Sigmoid colon (tissue), 7 donors: ENCODE measurements around the gene MYOF. TPM values are rescaled to one million over a fixed set of nuclear protein-coding genes. Genes with fewer than 3 reads are reported as not detected.

Experiments
- DNase-seq: peaks from one replicate; pipeline ENCODE4 v3.0.0-alpha.2; 2019
- H3K27ac ChIP-seq, 4 donors: fragments of 200-600 bp; sonication (generic); one replicate each; pipeline ENCODE4 v1.5.1; 2016 to 2019; ENCODE audit warnings: mild to moderate bottlenecking in 1 of 4
- H3K27me3 ChIP-seq, 3 donors: fragments of 200-600 bp; sonication (generic); one replicate each; pipeline ENCODE4 v1.5.1; 2019; ENCODE audit warnings: mild to moderate bottlenecking in 1 of 3
- H3K36me3 ChIP-seq, 4 donors: fragments of 200-600 bp; sonication (generic); one replicate each; pipeline ENCODE4 v1.5.1; 2016 to 2019
- H3K4me1 ChIP-seq, 4 donors: fragments of 200-600 bp; sonication (generic); one replicate each; pipeline ENCODE4 v1.5.1; 2017 to 2019
- H3K4me3 ChIP-seq, 4 donors: fragments of 200-600 bp; sonication (generic); one replicate each; pipeline ENCODE4 v1.5.1; 2017 to 2019; ENCODE audit warnings: mild to moderate bottlenecking in 2 of 4, moderate library complexity in 1 of 4
- H3K9me3 ChIP-seq, 4 donors: fragments of 200-600 bp in 3 of 4; sonication (generic) in 3 of 4; one replicate each; pipeline versions ENCODE4 v1.5.1 to v1.6.1; 2013 to 2019
- EP300 ChIP-seq, 4 donors: sonication (generic); formaldehyde crosslinking; IDR thresholded peaks; one replicate each; pipeline ENCODE4 v1.6.1; 2017; ENCODE audit warnings: antibody characterized with exemption in 4 of 4
- POLR2A ChIP-seq, 2 donors: fragments of 450-650 bp; IDR thresholded peaks; one replicate each; pipeline ENCODE4 v1.6.1; 2016; ENCODE audit warnings: antibody characterized with exemption in 2 of 2, mild to moderate bottlenecking in 2 of 2, moderate library complexity in 2 of 2
- POLR2AphosphoS5 ChIP-seq, 4 donors: sonication (generic); formaldehyde crosslinking; IDR thresholded peaks; one replicate each; pipeline ENCODE4 v1.6.1; 2017; ENCODE audit warnings: antibody characterized with exemption in 4 of 4
- WGBS, 2 donors: extraction: QIAGEN DNeasy Blood & Tissue Kit; methylation state at CpG; one replicate each; pipeline ENCODE4 v1.1.7; 2013; 5-methylcytosine and 5-hydroxymethylcytosine counted together
- intact Hi-C: fragments of 100-400 bp; cut with DNase I; formaldehyde crosslinking; loops from one replicate; pipeline ENCODE4 v1.15.1; 2023
- polyA plus RNA-seq, 3 donors: library from polyadenylated mRNA; stranded (reverse); fragments of 200-250 nt; gene quantifications; one replicate each; pipeline ENCODE4 v1.2.3, GENCODE V29; 2013
- total RNA-seq, 4 donors: library from RNA; depleted of rRNA; stranded (reverse); fragments of >200 nt; gene quantifications; one replicate each; pipeline ENCODE4 v1.1.0, GENCODE V29; 2016
- TF ChIP-seq, protein P1 (sequence below), 4 experiments: fragments of 450-650 bp in 3 of 4; fragments of 200-600 bp in 1 of 4; IDR thresholded peaks; one replicate each; pipeline ENCODE4 v1.5.1; 2016 to 2019; ENCODE audit warnings: antibody characterized with exemption in 4 of 4, mild to moderate bottlenecking in 3 of 4, moderate library complexity in 2 of 4
- donor health status: healthy with polysubstance abuse.
- donor health status: Bipolar disorder and iron deficiency.
- donor health status: healthy.

The MYOF gene
- total and polyA plus RNA-seq, 7 donors = 12.6 to 83.4 (median 36.3) TPM

DNA sequence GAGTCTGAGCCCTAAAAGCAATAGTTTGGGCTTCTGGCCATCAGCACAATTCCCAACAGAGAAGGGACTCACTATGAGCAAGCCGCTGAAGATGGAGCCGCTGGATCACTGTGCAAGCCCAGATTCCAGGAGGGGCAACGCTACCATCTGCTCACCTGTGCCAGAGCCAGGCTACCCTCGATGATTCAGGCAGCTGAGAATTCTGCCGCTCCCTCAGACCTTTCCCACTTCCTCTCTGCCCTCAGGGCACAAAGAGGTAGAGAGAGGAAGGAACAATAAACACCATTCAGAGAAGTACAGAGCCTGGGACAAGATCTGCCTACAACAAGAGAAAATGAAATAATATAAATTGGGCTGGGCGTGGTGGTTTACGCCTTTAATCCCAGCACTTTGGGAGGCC, 98.1 kb downstream of the MYOF start:
- no peaks in the 10 kb centered on the region for H3K9me3 ChIP-seq
- H3K4me1 ChIP-seq = peaks cover 0 to 47% (median 26%) of the 10 kb centered on the region in 4 donors
- intact Hi-C loops = no loop called here
- peaks cover 10 to 69% (median 41%) of the 10 kb centered on the region in 4 donors for H3K36me3 ChIP-seq
- peak overlapping the region; percentile 60 to 81 (median 69) for H3K27ac ChIP-seq
- WGBS, 2 donors = 74 to 76% methylated on average over 7 of the region's 7 CpGs
- no peak for TF ChIP-seq POLR2AphosphoS5 (IDR thresholded peaks at IDR 0.05)
- TF ChIP-seq, protein P1, sequence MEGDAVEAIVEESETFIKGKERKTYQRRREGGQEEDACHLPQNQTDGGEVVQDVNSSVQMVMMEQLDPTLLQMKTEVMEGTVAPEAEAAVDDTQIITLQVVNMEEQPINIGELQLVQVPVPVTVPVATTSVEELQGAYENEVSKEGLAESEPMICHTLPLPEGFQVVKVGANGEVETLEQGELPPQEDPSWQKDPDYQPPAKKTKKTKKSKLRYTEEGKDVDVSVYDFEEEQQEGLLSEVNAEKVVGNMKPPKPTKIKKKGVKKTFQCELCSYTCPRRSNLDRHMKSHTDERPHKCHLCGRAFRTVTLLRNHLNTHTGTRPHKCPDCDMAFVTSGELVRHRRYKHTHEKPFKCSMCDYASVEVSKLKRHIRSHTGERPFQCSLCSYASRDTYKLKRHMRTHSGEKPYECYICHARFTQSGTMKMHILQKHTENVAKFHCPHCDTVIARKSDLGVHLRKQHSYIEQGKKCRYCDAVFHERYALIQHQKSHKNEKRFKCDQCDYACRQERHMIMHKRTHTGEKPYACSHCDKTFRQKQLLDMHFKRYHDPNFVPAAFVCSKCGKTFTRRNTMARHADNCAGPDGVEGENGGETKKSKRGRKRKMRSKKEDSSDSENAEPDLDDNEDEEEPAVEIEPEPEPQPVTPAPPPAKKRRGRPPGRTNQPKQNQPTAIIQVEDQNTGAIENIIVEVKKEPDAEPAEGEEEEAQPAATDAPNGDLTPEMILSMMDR (IDR thresholded peaks at IDR 0.05) = no peak
- no peak for TF ChIP-seq POLR2A (IDR thresholded peaks at IDR 0.05)
- no peak for TF ChIP-seq EP300 (IDR thresholded peaks at IDR 0.05)
- DNase-seq = no peak
- no peak overlapping the region for H3K4me3 ChIP-seq
- H3K27me3 ChIP-seq = no peaks in the 10 kb centered on the region

GRCh38 chr10:93383562-93383981, 98.6 kb downstream of the MYOF start:
- Histone ChIP-seq H3K36me3 (peaks cover 10 to 67% (median 39%) of the 10 kb centered on the region in 4 donors), H3K4me3 (no peak overlapping the region), H3K9me3 (no peaks in the 10 kb centered on the region), H3K4me1 (peaks cover 0 to 47% (median 26%) of the 10 kb centered on the region in 4 donors), H3K27me3 (no peaks in the 10 kb centered on the region), H3K27ac (peak overlapping the region; percentile 60 to 81 (median 69))
- 87 to 91% methylated on average over 6 of the region's 6 CpGs for WGBS, 2 donors
- DNase-seq = no peak
- intact Hi-C loops = no loop called here
- peak in 3 of 4 donors; percentile 42 to 46 (median 46) for TF ChIP-seq POLR2AphosphoS5 (IDR thresholded peaks at IDR 0.05)
- TF ChIP-seq, protein P1 (IDR thresholded peaks at IDR 0.05) = no peak

DNA sequence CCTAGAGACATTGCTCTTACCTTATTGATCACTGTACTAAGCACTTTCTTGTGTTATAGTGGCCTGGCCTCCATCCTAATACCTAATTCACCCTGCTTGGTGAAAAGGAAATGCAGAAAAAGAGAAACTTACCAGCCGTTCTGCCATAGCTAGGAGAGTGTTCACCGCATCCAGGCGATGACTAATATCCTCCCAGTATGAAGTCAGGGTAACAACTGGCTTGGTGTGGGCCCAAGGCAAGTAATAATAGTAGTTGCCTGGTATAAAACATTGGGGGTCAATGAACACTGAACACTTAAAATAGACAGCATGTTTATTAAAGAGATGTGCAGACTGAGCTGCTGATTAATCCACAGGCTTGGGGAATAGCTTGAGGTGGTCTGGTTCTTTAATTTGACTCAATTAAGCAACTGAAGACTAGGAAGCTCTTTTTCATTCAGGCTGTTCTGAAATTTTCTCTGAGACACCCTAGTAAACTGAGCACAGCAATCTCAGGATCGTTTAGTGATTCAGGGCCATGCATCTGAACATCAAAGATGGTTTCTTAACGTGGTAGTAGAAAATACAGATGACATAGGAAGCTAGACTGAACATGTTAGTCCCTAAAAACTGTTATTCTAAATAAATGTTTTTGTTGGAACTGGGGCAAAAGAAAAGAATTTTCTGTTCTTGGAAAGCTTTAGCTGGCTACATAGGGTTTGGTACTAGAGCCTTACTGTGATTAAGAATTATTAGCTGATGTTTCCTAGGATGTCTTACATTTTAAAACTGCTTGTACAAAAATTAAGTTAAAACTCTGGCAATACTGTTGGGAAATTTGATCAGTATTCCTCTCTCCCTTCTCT, 102.2 kb downstream of the MYOF start:
- Histone ChIP-seq H3K4me1 (peaks cover 0 to 62% (median 40%) of the 10 kb centered on the region in 4 donors), H3K27ac (peak overlapping the region; percentile 42 to 90 (median 84)), H3K36me3 (peaks cover 3 to 40% (median 24%) of the 10 kb centered on the region in 4 donors), H3K27me3 (no peaks in the 10 kb centered on the region), H3K9me3 (no peaks in the 10 kb centered on the region), H3K4me3 (no peak overlapping the region)
- intact Hi-C loops = loop anchor here (5.0 kb wide), 1 partner anchor 47 kb away; no protein-coding TSS in a partner anchor
- no peak for TF ChIP-seq EP300 (IDR thresholded peaks at IDR 0.05)
- no peak for TF ChIP-seq POLR2A (IDR thresholded peaks at IDR 0.05)
- TF ChIP-seq, protein P1 (IDR thresholded peaks at IDR 0.05) = no peak
- TF ChIP-seq POLR2AphosphoS5 (IDR thresholded peaks at IDR 0.05) = no peak
- no peak for DNase-seq
- 75 to 85% methylated on average over 5 of the region's 5 CpGs for WGBS, 2 donors

- DNase-seq = no peak
- peaks cover 0 to 43% (median 30%) of the 10 kb centered on the region in 4 donors for H3K36me3 ChIP-seq
- intact Hi-C loops = loop anchor here (5.0 kb wide), 1 partner anchor 48 kb away; no protein-coding TSS in a partner anchor
- no peaks in the 10 kb centered on the region for H3K9me3 ChIP-seq
- TF ChIP-seq POLR2A (IDR thresholded peaks at IDR 0.05) (no peak), EP300 (IDR thresholded peaks at IDR 0.05) (no peak), POLR2AphosphoS5 (IDR thresholded peaks at IDR 0.05) (no peak)
- TF ChIP-seq, protein P1 (IDR thresholded peaks at IDR 0.05) = no peak
- H3K27me3 ChIP-seq = no peaks in the 10 kb centered on the region
- H3K4me1 ChIP-seq = peaks cover 0 to 54% (median 40%) of the 10 kb centered on the region in 4 donors
- H3K4me3 ChIP-seq = no peak overlapping the region
- H3K27ac ChIP-seq = peak overlapping the region; percentile 42 to 90 (median 84)
- WGBS, 2 donors = 86 to 90% methylated on average over 3 of the region's 3 CpGs
These were observed 103.0 kb downstream of the MYOF start for GRCh38 chr10:93378997-93379730.
